HG03460 (cell line): Measurements from ENCODE around the gene CPM.
"Not testable (repeated sequence)": the region's sequence is repeated elsewhere in the genome, so short reads cannot be mapped to it uniquely, and the experiment has no call there.

Source experiments
- ATAC-seq: cut with Tn5 transposase; IDR thresholded peaks from one replicate; pipeline ENCODE4 v1.9.1; 2021; ENCODE audit not compliant: unreplicated experiment

Gene CPM

DNA sequence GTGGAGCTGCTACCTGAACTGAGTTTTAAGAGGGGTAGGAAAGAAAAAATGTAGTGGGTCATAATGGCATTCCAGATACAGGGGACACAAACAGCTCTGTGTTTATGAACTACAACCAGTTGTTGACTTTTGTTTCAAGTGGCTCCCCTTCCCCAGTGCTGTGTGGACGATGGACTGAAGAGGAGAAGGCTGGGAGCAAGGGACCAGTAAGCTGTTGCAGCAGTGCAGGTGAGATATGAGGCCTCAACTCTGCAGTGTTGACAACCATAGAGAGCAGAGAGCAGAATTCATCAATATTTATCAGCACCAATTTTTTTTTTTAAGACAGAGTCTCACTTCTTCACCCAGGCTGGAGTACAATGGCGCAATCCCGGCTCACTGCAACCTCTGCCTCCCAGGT lies 78.4 kb downstream of the CPM start:
- no peak for ATAC-seq

GRCh38 chr12:68854078-68854468 lies 78.9 kb downstream of the CPM start:
- ATAC-seq: no peak

DNA sequence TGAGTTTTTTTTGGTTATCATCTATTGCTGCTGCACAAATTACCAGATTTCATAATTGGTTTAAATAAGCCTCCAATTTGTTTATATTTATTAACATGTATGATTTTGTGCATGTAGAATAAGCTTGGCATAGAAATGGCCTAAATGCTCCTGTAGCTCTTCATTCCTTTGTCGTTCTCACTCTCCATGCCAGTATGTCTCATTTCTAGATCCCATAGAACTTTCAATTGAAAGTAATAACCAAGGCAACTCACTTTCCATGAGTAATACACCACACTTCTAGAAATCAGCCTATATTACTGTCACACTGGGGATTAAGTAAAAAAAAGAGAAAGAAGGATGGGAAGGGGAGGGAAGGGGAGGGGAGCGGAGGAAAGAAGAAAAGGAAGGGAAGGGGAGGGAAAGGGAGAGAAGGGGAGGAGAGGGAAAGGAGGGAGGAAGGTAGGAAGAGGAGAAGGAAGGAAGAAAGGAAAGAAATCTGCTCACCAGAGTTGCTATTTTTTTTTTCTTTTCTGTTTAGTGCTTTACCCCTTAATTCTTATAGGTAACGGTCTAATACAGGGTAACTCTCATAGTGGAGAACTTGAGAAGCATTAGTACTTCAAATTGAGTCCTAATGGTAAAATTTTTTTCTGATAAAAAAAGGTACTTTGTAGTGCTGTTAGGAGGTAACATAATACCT lies 79.4 kb downstream of the CPM start:
- ATAC-seq: no peak

DNA sequence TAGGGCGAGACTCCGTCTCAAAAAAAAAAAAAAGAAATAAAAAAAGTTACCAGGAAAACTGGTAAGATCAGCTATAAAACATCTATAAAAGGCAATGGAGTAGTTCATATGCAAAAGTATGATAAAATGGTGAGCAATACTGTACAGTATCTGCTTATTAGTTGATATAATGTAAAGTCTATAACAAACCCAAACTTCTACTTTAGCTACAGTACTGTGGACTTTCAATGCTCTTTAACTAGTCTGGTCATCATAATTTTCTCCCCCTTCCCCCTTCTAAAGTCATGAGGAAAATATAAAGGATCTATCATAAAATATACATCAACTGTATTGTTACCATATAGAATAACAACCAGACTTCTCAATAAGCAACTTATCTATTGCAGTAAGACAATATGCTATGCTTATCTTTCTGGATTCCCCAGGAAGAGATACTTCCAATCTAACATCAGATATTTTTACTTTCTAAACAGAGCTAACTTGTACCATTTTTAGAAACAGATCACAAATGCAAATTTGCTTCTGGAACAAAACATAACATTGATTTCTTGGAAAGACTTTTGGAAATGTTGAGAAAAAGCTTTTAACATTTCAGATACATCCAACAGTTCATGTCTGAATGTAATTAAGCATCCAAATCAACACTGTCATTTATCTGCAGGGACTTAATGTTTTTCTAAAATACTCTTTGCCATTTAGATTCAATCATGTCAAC lies 81.2 kb downstream of the CPM start:
- no peak for ATAC-seq

GRCh38 chr12:68850390-68850789 lies 82.6 kb downstream of the CPM start:
- ATAC-seq: no peak

DNA sequence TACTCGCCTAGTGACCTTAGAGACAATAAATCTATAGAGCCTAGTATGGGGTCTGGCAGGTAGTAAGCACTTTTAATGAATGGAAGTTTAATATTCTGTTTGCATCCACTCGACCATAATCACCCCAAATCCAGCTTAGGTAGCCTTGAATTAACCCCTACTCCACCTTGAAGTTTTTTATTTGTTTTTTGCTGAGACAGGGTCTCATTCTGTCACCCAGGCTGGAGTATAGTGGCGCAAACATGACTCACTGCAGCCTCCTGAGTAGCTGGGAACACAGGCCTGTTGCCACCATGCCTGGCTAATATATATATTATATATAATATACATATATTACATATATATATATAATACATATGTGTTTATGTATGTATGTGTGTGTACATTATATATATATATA lies 86.2 kb downstream of the CPM start:
- no peak for ATAC-seq

GRCh38 chr12:68844788-68845695 lies 87.9 kb downstream of the CPM start:
- no peak for ATAC-seq

GRCh38 chr12:68844318-68844745 lies 88.6 kb downstream of the CPM start:
- no peak for ATAC-seq

DNA sequence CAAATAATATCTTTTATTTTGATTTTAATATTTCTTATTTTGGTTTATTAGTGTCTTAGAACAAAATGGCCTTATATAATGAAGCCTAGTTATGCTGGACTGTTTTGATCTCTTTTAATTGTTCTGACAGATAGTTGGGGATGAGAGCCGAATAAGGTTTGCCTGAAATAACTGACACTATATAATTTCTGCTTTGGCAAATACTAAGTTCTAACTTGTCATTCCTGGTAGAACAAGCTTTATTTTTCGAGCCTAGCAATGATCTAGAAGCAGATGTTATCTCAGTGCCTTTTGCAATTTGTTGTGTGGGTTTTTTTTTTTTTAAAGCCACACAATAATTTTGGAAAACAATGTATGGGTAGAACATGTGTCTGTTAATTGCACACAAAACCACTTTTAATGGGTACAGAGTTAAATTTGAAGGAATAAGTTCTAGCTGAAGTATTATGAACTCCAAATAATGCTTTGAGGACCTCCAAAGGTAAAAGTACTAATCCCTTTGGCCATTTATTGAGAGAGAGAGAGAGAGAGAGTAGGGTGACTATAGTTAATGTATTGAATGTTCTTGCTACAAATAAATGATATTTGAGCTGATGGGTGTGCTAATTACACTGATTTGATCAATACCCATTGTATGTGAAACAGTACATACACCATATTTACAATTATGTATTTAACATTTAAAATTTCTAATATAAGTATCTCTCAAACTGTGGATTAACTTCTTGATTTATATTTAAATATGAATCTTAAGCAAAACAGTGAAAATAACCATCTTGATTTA lies 90.0 kb downstream of the CPM start:
- ATAC-seq: no peak

DNA sequence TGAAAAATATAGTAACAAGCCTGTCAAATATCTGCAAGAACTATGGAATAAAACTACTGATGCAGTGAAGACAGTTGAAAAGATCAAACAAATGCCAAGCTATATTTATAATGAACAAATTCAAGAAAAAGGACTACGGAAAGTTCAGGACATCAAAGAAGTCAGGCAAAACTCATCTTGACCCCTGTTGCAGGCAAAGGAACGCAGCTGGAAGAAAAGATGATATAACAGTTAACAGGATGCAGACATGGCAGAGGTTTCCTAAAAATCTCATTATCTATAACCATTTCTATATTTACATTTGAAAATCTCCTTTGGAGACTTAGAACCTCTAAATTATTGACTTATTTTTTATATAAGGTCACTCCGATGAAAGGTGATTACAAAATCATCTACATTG lies 90.8 kb downstream of the CPM start:
- ATAC-seq: no peak

- ATAC-seq: no peak
These were observed 91.3 kb downstream of the CPM start for GRCh38 chr12:68841717-68842116.

DNA sequence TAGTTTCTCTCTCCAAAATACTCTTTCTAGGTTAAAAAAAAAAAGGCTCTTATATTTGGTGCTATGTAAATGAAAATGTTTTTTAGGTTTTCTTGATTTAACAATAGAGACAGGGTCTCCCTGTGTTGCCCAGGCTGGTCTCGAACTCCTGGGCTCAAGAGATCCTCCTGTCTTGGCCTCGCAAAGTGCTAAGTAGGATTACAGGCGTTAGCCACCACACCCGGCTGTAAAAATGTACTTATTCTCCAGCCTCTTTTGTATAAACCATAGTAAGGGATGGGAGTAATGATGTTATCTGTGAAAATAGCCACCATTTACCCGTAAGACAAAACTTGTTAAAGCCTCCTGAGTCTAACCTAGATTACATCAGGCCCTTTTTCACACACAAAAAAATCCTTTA lies 91.8 kb downstream of the CPM start:
- not testable (repeated sequence) for ATAC-seq

GRCh38 chr12:68839183-68840147 lies 93.5 kb downstream of the CPM start:
- ATAC-seq: no peak

DNA sequence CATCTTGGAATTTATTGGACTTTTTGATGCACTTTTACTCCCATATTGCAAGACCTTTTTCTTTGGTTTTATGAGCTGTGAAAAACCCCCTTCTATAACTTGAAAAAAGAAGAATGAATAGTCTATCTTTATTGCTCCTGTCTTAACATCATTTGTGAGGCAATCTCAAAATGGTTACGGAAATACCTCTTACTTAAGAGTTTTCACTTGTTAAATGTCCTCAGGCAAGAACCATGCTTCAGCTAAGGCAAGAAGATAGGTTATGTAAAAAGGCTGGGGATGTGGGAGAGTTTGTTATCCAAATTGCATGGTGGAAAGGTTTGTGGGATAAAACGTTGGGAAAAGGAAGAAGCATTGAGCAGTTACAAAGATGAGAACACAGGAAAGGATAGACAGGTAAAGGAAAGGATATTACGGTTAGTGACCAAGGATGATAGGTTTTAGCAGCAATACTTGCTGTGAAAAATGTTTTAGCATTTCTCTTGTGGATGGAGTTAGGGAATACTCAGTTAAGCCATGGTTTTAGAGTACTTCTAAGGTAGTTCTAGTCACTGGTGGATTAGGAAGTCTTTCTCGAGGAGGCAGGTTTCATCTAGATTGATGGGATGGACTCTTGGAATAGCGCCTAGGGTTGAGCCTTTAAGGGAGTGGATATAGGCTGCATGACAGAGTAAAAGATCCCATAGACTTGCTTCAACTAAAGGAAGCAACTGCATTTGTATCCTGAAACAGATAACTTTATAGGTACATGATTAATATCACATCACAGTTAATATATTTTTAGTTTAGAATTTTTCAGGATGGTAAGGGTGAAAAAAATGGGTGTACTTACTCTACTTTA lies 94.7 kb downstream of the CPM start:
- ATAC-seq: no peak

DNA sequence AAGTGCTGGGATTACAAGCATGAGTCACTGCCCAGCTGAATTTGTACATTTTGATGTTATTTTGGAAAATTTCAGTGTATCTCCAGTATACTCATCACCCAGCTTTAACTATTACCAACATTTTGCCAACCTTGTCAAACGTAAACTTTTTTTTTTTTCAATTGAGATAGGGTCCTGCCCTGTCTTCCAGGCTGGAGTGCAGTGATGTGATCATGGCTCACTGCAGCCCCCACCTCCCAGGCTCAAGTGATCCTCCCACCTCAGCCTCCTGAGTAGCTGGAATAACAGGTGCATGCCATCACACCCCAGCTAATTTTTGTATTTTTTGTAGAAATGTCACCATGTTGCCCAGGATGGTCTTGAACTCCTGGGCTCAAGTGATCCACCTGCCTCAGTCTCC lies 95.8 kb downstream of the CPM start:
- no peak for ATAC-seq

DNA sequence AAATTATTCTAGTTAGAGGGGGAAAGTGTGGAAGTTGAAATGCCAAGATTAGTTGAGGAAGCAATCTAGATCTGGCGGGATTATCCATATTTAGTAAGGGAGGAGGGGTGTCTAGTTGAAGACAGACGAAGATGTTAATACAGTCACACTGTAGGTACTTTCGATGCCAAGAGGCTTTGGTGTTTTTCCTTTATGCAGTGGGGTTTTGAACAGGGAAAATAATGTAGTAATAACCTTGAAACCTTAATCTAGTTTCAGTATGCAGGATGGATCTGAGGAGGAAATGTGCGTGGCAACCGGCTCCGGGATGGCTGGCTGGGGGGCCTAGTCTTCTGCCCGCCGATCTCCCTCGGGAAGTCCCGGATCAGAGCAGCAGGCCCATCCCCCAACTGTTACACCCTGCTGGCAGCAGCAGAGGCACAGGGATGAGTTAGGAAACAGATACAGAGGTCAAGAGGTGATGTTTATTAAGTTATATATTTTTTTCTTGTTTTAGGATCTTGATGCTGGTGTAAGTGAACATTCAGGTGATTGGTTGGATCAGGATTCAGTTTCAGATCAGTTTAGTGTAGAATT lies 97.5 kb downstream of the CPM start:
- ATAC-seq: no peak

DNA sequence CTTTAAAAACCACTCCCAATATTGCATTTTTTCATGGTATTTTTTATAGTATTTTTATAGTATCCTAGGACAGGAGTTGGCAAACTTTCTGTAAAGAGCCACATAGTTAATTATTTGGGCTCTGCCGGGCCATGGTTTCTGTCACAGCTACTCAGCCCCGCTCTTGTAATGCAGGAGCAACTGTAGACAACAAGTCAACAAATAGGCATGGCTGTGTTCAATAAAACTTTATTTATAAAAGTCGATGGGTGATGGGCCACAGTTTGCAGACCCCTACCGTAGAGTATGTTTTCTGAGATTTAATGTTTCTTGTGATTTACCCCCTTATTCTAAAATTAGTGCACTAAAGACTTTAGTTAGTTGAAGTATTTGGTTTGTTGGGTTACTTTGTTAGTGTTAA lies 99.5 kb downstream of the CPM start:
- ATAC-seq: no peak

- no peak for ATAC-seq
These were observed 100.5 kb downstream of the CPM start for GRCh38 chr12:68832504-68832867.
